Liver (tissue), 9 donors: ENCODE results near the gene HSPG2. TPM values are rescaled to one million over a fixed set of nuclear protein-coding genes. Genes with fewer than 3 reads are reported as not detected.

Experiments
- DNase-seq: peaks from one replicate; pipeline ENCODE4 v3.0.0-alpha.2; 2017; ENCODE audit warnings: low spot score
- H3K27ac ChIP-seq, 2 donors: one replicate each; pipeline ENCODE4 v1.7.0; 2013; ENCODE audit warnings: inconsistent platforms in 2 of 2, low read length in 2 of 2, control low read depth in 1 of 2, low read depth in 1 of 2, mild to moderate bottlenecking in 1 of 2
- H3K27me3 ChIP-seq, 4 donors: one replicate each; pipeline versions ENCODE4 v1.6.1 to v1.7.0; 2013; ENCODE audit warnings: low read length in 3 of 4, inconsistent platforms in 1 of 4, mild to moderate bottlenecking in 1 of 4, moderate library complexity in 1 of 4; ENCODE audit not compliant: control insufficient read depth in 4 of 4, insufficient read depth in 4 of 4
- H3K36me3 ChIP-seq, 4 donors: one replicate each; pipeline versions ENCODE4 v1.6.1 to v1.7.0; 2013; ENCODE audit warnings: low read length in 3 of 4, mild to moderate bottlenecking in 3 of 4, low read depth in 1 of 4, moderate library complexity in 1 of 4; ENCODE audit not compliant: control insufficient read depth in 4 of 4, insufficient read depth in 3 of 4
- H3K4me1 ChIP-seq, 4 donors: one replicate each; pipeline versions ENCODE4 v1.6.1 to v1.7.0; 2013; ENCODE audit warnings: low read length in 3 of 4, mild to moderate bottlenecking in 3 of 4, moderate library complexity in 1 of 4; ENCODE audit not compliant: control insufficient read depth in 4 of 4, insufficient read depth in 4 of 4
- H3K4me3 ChIP-seq, 3 donors: one replicate each; pipeline versions ENCODE4 v1.6.1 to v1.7.0; 2013; ENCODE audit warnings: low read length in 3 of 3, control low read depth in 1 of 3, low read depth in 1 of 3, mild to moderate bottlenecking in 1 of 3
- H3K9ac ChIP-seq, 2 donors: one replicate each; pipeline ENCODE4 v1.7.0; 2013; ENCODE audit warnings: low read length in 2 of 2, mild to moderate bottlenecking in 2 of 2, moderate library complexity in 2 of 2, control low read depth in 1 of 2, low read depth in 1 of 2
- H3K9me3 ChIP-seq, 4 donors: one replicate each; pipeline versions ENCODE4 v1.6.1 to v1.7.0; 2013; ENCODE audit warnings: low read length in 3 of 4; ENCODE audit not compliant: control insufficient read depth in 4 of 4
- EGR1 ChIP-seq, 2 donors: IDR thresholded peaks; 2 replicates each; pipeline ENCODE4 v1.6.1; 2016 to 2018; ENCODE audit warnings: antibody characterized with exemption in 2 of 2, low read depth in 2 of 2
- FOXA1 ChIP-seq: IDR thresholded peaks from 2 replicates; pipeline ENCODE4 v1.6.1; 2016; ENCODE audit warnings: antibody characterized with exemption
- FOXA2 ChIP-seq: IDR thresholded peaks from 2 replicates; pipeline ENCODE4 v1.6.1; 2016; ENCODE audit warnings: antibody characterized with exemption
- GABPA ChIP-seq, 2 donors: IDR thresholded peaks in 1 of 2; conservative IDR thresholded peaks in 1 of 2; 2 replicates each; pipeline ENCODE4 v1.6.1; 2016; ENCODE audit warnings: antibody characterized with exemption in 2 of 2, mild to moderate bottlenecking in 1 of 2, moderate library complexity in 1 of 2
- HNF4A ChIP-seq, 2 donors: conservative IDR thresholded peaks; 2 replicates each; pipeline ENCODE4 v1.6.1; 2016; ENCODE audit warnings: antibody characterized with exemption in 2 of 2, mild to moderate bottlenecking in 2 of 2
- HNF4G ChIP-seq: IDR thresholded peaks from 2 replicates; pipeline ENCODE4 v1.6.1; 2016; ENCODE audit warnings: antibody characterized with exemption
- NR2F2 ChIP-seq: IDR thresholded peaks from 2 replicates; pipeline ENCODE4 v1.6.1; 2016; ENCODE audit warnings: antibody characterized with exemption
- RAD21 ChIP-seq, 2 donors: IDR thresholded peaks; 2 replicates each; pipeline ENCODE4 v1.6.1; 2016; ENCODE audit warnings: antibody characterized with exemption in 2 of 2, mild to moderate bottlenecking in 2 of 2
- RXRA ChIP-seq, 2 donors: IDR thresholded peaks; 2 replicates each; pipeline ENCODE4 v1.6.1; 2017 to 2018; ENCODE audit warnings: antibody characterized with exemption in 2 of 2, mild to moderate bottlenecking in 1 of 2
- SP1 ChIP-seq: IDR thresholded peaks from 2 replicates; pipeline ENCODE4 v1.6.1; 2018; ENCODE audit warnings: antibody characterized with exemption, mild to moderate bottlenecking
- TAF1 ChIP-seq: conservative IDR thresholded peaks from 2 replicates; pipeline ENCODE4 v1.6.1; 2016; ENCODE audit warnings: antibody characterized with exemption, mild to moderate bottlenecking
- YY1 ChIP-seq: IDR thresholded peaks from 2 replicates; pipeline ENCODE4 v1.6.1; 2016; ENCODE audit warnings: antibody characterized with exemption, mild to moderate bottlenecking
- WGBS: extraction: QIAGEN DNeasy Blood & Tissue Kit; methylation state at CpG from one replicate; pipeline ENCODE4 v1.1.7; 2013; 5-methylcytosine and 5-hydroxymethylcytosine counted together
- polyA plus RNA-seq, 2 donors: library from polyadenylated mRNA; stranded (reverse) in 1 of 2; unstranded in 1 of 2; fragments of 200-250 nt in 1 of 2; fragments of >200 nt in 1 of 2; fragmentation: Nextera tagmentation in 1 of 2; extraction: Ambion mirVana in 1 of 2; gene quantifications; one replicate each; pipeline versions ENCODE4 v1.2.1 to v1.2.3, GENCODE V29; 2013 to 2015
- total RNA-seq, 2 donors: library from RNA; depleted of rRNA; stranded (reverse); fragments of >200 nt; gene quantifications; one replicate each; pipeline ENCODE4 v1.2.3, GENCODE V29; 2014
- TF ChIP-seq, protein P1 (sequence below): IDR thresholded peaks from 2 replicates; pipeline ENCODE4 v1.6.1; 2016; ENCODE audit warnings: antibody characterized with exemption
- TF ChIP-seq, protein P2 (sequence below): IDR thresholded peaks from 2 replicates; pipeline ENCODE4 v1.6.1; 2016; ENCODE audit warnings: antibody characterized with exemption
- TF ChIP-seq, protein P3 (sequence below): IDR thresholded peaks from 2 replicates; pipeline ENCODE4 v1.6.1; 2016; ENCODE audit warnings: antibody characterized with exemption, mild to moderate bottlenecking
- TF ChIP-seq, protein P4 (sequence below): IDR thresholded peaks from 2 replicates; pipeline ENCODE4 v1.6.1; 2016; ENCODE audit warnings: antibody characterized with exemption
- donor health status: healthy.
- donor health status: healthy.
- donor health status: healthy.
- donor health status: healthy.
- donor health status: healthy.

The HSPG2 gene
- total and polyA plus RNA-seq, 4 donors, result 5.6 to 43.9 (median 23.9) TPM

DNA sequence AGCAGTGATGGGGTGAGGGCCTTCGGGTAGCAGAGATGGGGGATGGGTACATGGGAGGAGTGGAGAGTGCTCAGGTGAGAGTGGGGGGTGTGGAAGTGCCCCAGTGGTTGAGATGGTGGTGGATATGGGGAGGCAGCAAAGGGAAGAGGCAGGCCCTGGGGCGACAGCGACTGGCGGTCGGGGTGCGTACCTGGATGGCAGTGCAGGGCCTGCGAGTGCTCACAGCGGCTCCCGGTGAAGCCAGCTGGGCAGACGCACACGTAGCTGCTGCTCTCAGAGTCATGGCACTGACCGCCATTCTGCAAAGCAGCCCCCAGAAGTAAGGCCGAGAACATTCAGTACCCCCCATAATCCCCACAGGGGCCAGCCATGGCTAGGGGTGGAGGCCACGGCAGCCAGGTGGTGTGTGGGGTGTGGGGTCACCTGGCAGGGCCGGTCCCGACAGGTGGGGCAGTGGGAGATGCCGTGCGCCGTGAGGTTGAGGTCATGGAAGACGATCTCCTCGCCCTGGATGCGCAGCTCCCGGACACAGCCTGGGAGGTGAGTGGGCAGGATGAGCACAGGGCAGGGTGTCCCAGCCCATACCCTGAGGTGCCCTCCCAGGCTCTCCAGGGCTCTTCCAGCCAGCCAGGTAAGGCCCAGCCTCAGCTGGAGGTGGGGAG lies 106.2 kb downstream of the HSPG2 start:
- DNase-seq, result no peak
- Histone ChIP-seq H3K4me3 (no peak overlapping the region), H3K9ac (no peak overlapping the region), H3K4me1 (no peaks in the 10 kb centered on the region), H3K27me3 (no peaks in the 10 kb centered on the region), H3K36me3 (peaks cover 0 to 18% (median 6%) of the 10 kb centered on the region in 4 donors), H3K9me3 (peaks cover 0 to 7% (median 2%) of the 10 kb centered on the region in 4 donors), H3K27ac (no peak overlapping the region)
- TF ChIP-seq EGR1 (IDR thresholded peaks at IDR 0.05; ENCODE audit: low read depth in 2 of 2) (no peak), RXRA (IDR thresholded peaks at IDR 0.05) (no peak), FOXA1 (no peak), HNF4G (no peak), RAD21 (IDR thresholded peaks at IDR 0.05) (no peak), TAF1 (no peak), HNF4A (conservative IDR thresholded peaks at IDR 0.05) (no peak)
- 96% methylated on average over 23 of the region's 23 CpGs for WGBS

DNA sequence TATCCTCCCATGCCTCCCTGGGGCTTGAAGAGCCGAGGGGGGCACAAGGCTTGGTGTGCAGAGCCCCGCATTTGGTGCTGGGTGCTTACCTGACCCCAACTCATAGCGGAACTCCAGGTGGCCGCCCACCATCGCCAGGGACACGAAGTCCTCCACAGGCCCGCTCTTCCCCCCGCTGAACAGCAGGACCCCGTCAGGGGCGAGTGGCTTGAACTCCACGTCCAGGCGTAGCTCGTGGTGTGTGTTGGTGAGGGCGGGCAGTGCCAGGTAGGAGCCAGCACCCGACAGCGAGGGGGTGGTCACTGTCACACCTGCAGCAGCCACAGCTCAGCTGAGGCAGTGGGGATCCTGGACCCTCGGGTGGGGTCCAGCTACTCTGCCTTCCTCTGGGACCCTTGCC lies 107.8 kb downstream of the HSPG2 start:
- no peak overlapping the region for H3K9ac ChIP-seq
- 94% methylated on average over 17 of the region's 17 CpGs for WGBS
- H3K27me3 ChIP-seq, result no peaks in the 10 kb centered on the region
- H3K4me3 ChIP-seq, result no peak overlapping the region
- TF ChIP-seq HNF4A (conservative IDR thresholded peaks at IDR 0.05) (no peak), FOXA2 (no peak), NR2F2 (no peak)
- TF ChIP-seq, protein P1, sequence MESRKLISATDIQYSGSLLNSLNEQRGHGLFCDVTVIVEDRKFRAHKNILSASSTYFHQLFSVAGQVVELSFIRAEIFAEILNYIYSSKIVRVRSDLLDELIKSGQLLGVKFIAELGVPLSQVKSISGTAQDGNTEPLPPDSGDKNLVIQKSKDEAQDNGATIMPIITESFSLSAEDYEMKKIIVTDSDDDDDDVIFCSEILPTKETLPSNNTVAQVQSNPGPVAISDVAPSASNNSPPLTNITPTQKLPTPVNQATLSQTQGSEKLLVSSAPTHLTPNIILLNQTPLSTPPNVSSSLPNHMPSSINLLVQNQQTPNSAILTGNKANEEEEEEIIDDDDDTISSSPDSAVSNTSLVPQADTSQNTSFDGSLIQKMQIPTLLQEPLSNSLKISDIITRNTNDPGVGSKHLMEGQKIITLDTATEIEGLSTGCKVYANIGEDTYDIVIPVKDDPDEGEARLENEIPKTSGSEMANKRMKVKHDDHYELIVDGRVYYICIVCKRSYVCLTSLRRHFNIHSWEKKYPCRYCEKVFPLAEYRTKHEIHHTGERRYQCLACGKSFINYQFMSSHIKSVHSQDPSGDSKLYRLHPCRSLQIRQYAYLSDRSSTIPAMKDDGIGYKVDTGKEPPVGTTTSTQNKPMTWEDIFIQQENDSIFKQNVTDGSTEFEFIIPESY, result no peak
- DNase-seq, result no peak
- peaks cover 0 to 7% (median 2%) of the 10 kb centered on the region in 4 donors for H3K9me3 ChIP-seq
- no peak overlapping the region for H3K27ac ChIP-seq
- H3K36me3 ChIP-seq, result peaks cover 0 to 8% (median 5%) of the 10 kb centered on the region in 4 donors
- no peaks in the 10 kb centered on the region for H3K4me1 ChIP-seq

DNA sequence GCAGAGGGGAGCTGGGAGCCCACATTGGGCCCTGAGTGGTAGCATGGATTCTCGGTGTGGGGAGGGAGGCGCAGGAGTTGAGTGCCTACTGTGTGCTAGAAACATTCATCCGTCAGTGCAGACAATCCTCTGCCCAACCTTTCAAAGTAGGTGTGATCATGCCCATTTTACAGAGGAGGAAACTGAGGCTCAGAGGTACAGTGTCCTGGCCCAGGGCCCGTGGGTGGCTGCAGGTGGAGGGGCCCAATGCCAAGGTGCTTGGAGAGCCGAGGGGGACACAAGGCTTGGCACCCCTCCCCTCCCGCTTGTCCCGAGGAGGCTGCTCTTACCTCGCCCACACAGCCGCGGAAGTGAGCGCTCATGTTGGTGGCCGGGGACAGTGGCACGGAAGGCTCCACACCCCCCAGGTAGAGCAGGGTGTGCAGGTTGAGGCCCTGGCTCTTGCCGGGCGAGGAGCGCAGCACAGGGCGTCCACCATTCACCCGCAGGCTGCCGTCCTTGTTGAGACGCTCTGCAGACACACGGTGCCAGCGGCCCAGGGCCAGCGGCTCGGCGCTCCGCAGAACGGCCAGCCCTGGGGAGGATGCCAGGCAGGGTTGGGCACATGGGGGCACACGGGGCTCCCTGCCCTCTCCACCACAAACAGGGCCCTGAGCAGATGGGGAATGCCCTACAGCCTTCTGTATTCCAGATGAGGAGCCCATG lies 108.5 kb downstream of the HSPG2 start:
- Histone ChIP-seq H3K4me1 (no peaks in the 10 kb centered on the region), H3K4me3 (no peak overlapping the region), H3K9ac (no peak overlapping the region), H3K27ac (no peak overlapping the region), H3K9me3 (peaks cover 0 to 2% (median 0%) of the 10 kb centered on the region in 4 donors), H3K36me3 (peaks cover 0 to 3% (median 2%) of the 10 kb centered on the region in 4 donors), H3K27me3 (no peaks in the 10 kb centered on the region)
- no peak for DNase-seq
- TF ChIP-seq NR2F2 (no peak), GABPA (IDR thresholded peaks at IDR 0.05 in 1 of 2, conservative IDR thresholded peaks at IDR 0.05 in 1 of 2) (no peak), FOXA1 (no peak), TAF1 (no peak), YY1 (no peak), HNF4G (no peak), SP1 (no peak), RXRA (IDR thresholded peaks at IDR 0.05) (no peak), HNF4A (conservative IDR thresholded peaks at IDR 0.05) (no peak), RAD21 (IDR thresholded peaks at IDR 0.05) (no peak)
- TF ChIP-seq, protein P2, sequence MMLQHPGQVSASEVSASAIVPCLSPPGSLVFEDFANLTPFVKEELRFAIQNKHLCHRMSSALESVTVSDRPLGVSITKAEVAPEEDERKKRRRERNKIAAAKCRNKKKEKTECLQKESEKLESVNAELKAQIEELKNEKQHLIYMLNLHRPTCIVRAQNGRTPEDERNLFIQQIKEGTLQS, result no peak
- TF ChIP-seq, protein P3, sequence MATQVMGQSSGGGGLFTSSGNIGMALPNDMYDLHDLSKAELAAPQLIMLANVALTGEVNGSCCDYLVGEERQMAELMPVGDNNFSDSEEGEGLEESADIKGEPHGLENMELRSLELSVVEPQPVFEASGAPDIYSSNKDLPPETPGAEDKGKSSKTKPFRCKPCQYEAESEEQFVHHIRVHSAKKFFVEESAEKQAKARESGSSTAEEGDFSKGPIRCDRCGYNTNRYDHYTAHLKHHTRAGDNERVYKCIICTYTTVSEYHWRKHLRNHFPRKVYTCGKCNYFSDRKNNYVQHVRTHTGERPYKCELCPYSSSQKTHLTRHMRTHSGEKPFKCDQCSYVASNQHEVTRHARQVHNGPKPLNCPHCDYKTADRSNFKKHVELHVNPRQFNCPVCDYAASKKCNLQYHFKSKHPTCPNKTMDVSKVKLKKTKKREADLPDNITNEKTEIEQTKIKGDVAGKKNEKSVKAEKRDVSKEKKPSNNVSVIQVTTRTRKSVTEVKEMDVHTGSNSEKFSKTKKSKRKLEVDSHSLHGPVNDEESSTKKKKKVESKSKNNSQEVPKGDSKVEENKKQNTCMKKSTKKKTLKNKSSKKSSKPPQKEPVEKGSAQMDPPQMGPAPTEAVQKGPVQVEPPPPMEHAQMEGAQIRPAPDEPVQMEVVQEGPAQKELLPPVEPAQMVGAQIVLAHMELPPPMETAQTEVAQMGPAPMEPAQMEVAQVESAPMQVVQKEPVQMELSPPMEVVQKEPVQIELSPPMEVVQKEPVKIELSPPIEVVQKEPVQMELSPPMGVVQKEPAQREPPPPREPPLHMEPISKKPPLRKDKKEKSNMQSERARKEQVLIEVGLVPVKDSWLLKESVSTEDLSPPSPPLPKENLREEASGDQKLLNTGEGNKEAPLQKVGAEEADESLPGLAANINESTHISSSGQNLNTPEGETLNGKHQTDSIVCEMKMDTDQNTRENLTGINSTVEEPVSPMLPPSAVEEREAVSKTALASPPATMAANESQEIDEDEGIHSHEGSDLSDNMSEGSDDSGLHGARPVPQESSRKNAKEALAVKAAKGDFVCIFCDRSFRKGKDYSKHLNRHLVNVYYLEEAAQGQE, result no peak
- TF ChIP-seq, protein P4, sequence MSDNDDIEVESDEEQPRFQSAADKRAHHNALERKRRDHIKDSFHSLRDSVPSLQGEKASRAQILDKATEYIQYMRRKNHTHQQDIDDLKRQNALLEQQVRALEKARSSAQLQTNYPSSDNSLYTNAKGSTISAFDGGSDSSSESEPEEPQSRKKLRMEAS, result no peak
- WGBS, result 94% methylated on average over 28 of the region's 28 CpGs
